Measurements from ENCODE around the gene OR9Q1.

The OR9Q1 gene

GRCh38 chr11:58034471-58034870 is 10.8 kb downstream of the OR9Q1 start:
- ATAC-seq = no peak

- no peak for ATAC-seq
Measured at GRCh38 chr11:58039589-58039988, 15.9 kb downstream of the OR9Q1 start.

GRCh38 chr11:58043379-58043778 is 19.7 kb downstream of the OR9Q1 start:
- no peak for ATAC-seq

- no peak for ATAC-seq
Measured at GRCh38 chr11:58046231-58046630, 22.6 kb downstream of the OR9Q1 start.

- ATAC-seq = no peak
Measured at GRCh38 chr11:58047818-58048217, 24.1 kb downstream of the OR9Q1 start.

GRCh38 chr11:58055806-58056401 is 32.2 kb downstream of the OR9Q1 start:
- no peak for ATAC-seq

GRCh38 chr11:58057481-58057880 is 33.8 kb downstream of the OR9Q1 start:
- ATAC-seq = no peak

- no peak for ATAC-seq
Measured at GRCh38 chr11:58058276-58059006, 34.8 kb downstream of the OR9Q1 start.

- ATAC-seq = no peak
Measured at GRCh38 chr11:58059007-58059350, 35.3 kb downstream of the OR9Q1 start.

- no peak for ATAC-seq
Measured at GRCh38 chr11:58060535-58060934, 36.9 kb downstream of the OR9Q1 start.

GRCh38 chr11:58060939-58061672 is 37.4 kb downstream of the OR9Q1 start:
- no peak for ATAC-seq

- ATAC-seq = no peak
Measured at GRCh38 chr11:58061813-58062212, 38.1 kb downstream of the OR9Q1 start.

- ATAC-seq = no peak
Measured at GRCh38 chr11:58067685-58068084, 44.0 kb downstream of the OR9Q1 start.

GRCh38 chr11:58068655-58069054 is 45.0 kb downstream of the OR9Q1 start:
- no peak for ATAC-seq

GRCh38 chr11:58070585-58070984 is 46.9 kb downstream of the OR9Q1 start:
- no peak for ATAC-seq

- no peak for ATAC-seq
Measured at GRCh38 chr11:58075781-58076180, 52.1 kb downstream of the OR9Q1 start.

- no peak for ATAC-seq
Measured at GRCh38 chr11:58086528-58086927, 62.8 kb downstream of the OR9Q1 start.

GRCh38 chr11:58097437-58097836 is 73.8 kb downstream of the OR9Q1 start:
- no peak for ATAC-seq

GRCh38 chr11:58121096-58121495 is 97.4 kb downstream of the OR9Q1 start:
- ATAC-seq = no peak

GRCh38 chr11:58125469-58125868 is 101.8 kb downstream of the OR9Q1 start, which contains the start of gene OR9I1:
Gene OR9I1, minus strand, starts transcription at chr11:58125530. Its CDS starts 6,086 bp downstream, at chr11:58119444.
- no peak for ATAC-seq

GRCh38 chr11:58127350-58127749 is 103.7 kb downstream of the OR9Q1 start:
- no peak for ATAC-seq

GRCh38 chr11:58133309-58134076 is 109.8 kb downstream of the OR9Q1 start:
- no peak for ATAC-seq

- no peak for ATAC-seq
Measured at GRCh38 chr11:58134151-58134550, 110.5 kb downstream of the OR9Q1 start.
